PC-3 (cell line): ENCODE data around the gene KCNJ15. TPM values are rescaled to one million over a fixed set of nuclear protein-coding genes. Genes with fewer than 3 reads are reported as not detected.

Experiments used
- ATAC-seq: fragments of 200-7000 bp; cut with Tn5 transposase; 2 replicates; pipeline ENCODE4 v1.9.1; 2020; ENCODE audit warnings: mild to moderate bottlenecking, moderate library complexity
- BruUV-seq: library from RNA; stranded (reverse); fragments of 400-500 nt; replicated peaks from 2 replicates; lab custom pipeline; 2021; lab: Mats Ljungman, UMichigan
- CTCF ChIA-PET: fragments of 300-600 bp; sonication (Branson Sonifier 250); formaldehyde crosslinking; loops from one replicate; lab custom pipeline; 2022; ENCODE audit warnings: antibody characterized with exemption; lab: Charles Lee
- POLR2A ChIA-PET: fragments of 300-600 bp; sonication (Branson Sonifier 250); formaldehyde crosslinking; loops from one replicate; lab custom pipeline; 2022; ENCODE audit warnings: antibody characterized with exemption; ENCODE audit not compliant: unreplicated experiment; lab: Charles Lee
- DNase-seq: peaks from one replicate; pipeline ENCODE4 v3.0.0-alpha.2; 2015
- H2AFZ ChIP-seq: fragments of 300-600 bp; sonication (generic); 2 replicates; pipeline ENCODE4 v1.6.0; 2016; ENCODE audit warnings: antibody characterized with exemption, low read length
- H3F3A ChIP-seq: fragments of 300-600 bp; sonication (generic); one replicate; pipeline ENCODE4 v1.6.0; 2017; ENCODE audit warnings: antibody characterized with exemption, low read length, control low read depth, mild to moderate bottlenecking; ENCODE audit not compliant: unreplicated experiment
- H3K27ac ChIP-seq: fragments of 300-600 bp; sonication (generic); 2 replicates; pipeline ENCODE4 v1.5.1; 2016; ENCODE audit warnings: mild to moderate bottlenecking, low read length
- H3K27me3 ChIP-seq: fragments of 300-600 bp; sonication (generic); 2 replicates; pipeline ENCODE4 v1.6.1; 2016; ENCODE audit warnings: low read length, mixed read lengths
- H3K36me3 ChIP-seq: fragments of 300-600 bp; sonication (generic); 2 replicates; pipeline ENCODE4 v1.6.1; 2016; ENCODE audit warnings: low read depth, mixed run types, low read length, mixed read lengths
- H3K4me1 ChIP-seq: fragments of 300-600 bp; sonication (generic); 2 replicates; pipeline ENCODE4 v1.5.1; 2016; ENCODE audit warnings: low read length; ENCODE audit not compliant: insufficient read depth
- H3K4me2 ChIP-seq: fragments of 300-600 bp; sonication (generic); 2 replicates; pipeline ENCODE4 v1.6.0; 2016; ENCODE audit warnings: low read length
- H3K4me3 ChIP-seq: fragments of 300-600 bp; sonication (generic); 2 replicates; pipeline ENCODE4 v1.5.1; 2016; ENCODE audit warnings: mild to moderate bottlenecking, low read length, mixed read lengths
- H3K79me2 ChIP-seq: fragments of 300-600 bp; sonication (generic); 2 replicates; pipeline ENCODE4 v1.6.1; 2017; ENCODE audit warnings: low read length, mixed read lengths
- H3K9ac ChIP-seq: fragments of 300-600 bp; sonication (generic); 2 replicates; pipeline ENCODE4 v1.6.0; 2016; ENCODE audit warnings: mild to moderate bottlenecking, low read length
- H3K9me2 ChIP-seq: fragments of 300-600 bp; sonication (generic); replicated peaks from 2 replicates; pipeline ENCODE4 v1.6.1; 2016; ENCODE audit warnings: mixed run types, low read length, mixed read lengths
- H3K9me3 ChIP-seq: fragments of 300-600 bp; sonication (generic); 2 replicates; pipeline ENCODE4 v1.6.1; 2016; ENCODE audit warnings: low read length, mixed read lengths
- H4K20me1 ChIP-seq: fragments of 300-600 bp; sonication (generic); 2 replicates; pipeline ENCODE4 v1.6.1; 2016; ENCODE audit warnings: low read length, mixed read lengths
- EZH2 ChIP-seq: fragments of 300-600 bp; sonication (generic); IDR thresholded peaks from one replicate; pipeline ENCODE4 v1.6.1; 2017; ENCODE audit warnings: antibody characterized with exemption, mild to moderate bottlenecking, low read length; ENCODE audit not compliant: unreplicated experiment
- EZH2phosphoT487 ChIP-seq: fragments of 300-600 bp; sonication (generic); IDR thresholded peaks from 2 replicates; pipeline ENCODE4 v1.6.1; 2018; ENCODE audit warnings: mild to moderate bottlenecking, antibody characterized with exemption, low read length, borderline replicate concordance
- intact Hi-C: fragments of 100-400 bp; cut with micrococcal nuclease; formaldehyde crosslinking; loops from 2 replicates; pipeline ENCODE4 v1.9.0; 2023
- total RNA-seq: library from RNA; depleted of rRNA; stranded (reverse); fragments of >200 nt; gene quantifications from 2 replicates; pipeline ENCODE4 v1.2.3, GENCODE V29; 2014
- TF ChIP-seq, protein P1 (sequence below): fragments of 300-600 bp; sonication (generic); conservative IDR thresholded peaks from 2 replicates; pipeline ENCODE4 v1.5.1; 2017; ENCODE audit warnings: antibody characterized with exemption, low read depth, mild to moderate bottlenecking, low read length

The KCNJ15 gene
- total RNA-seq, 1 experiment from 2014 or later: 0.26 TPM

DNA sequence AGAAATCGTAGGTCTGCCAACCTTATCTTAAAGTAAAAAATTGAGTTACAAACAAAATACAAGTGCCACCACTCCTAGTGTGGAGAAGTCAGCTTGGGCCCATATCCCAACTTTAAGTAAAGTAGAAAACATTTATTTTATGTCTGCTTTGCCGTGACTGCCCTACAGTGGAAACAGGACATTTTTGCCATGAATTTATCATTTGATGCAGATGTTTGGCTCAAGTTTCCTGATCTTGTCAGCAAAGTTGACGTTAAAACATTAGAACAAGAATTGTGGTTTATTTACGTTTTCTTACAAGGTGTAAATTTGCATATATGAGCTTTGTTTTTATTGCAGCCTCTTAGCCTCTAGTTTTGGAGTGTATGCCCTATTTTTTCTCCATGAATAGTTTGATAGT, 17.1 kb upstream of the KCNJ15 start:
- TF ChIP-seq EZH2: no peak
- no peak for TF ChIP-seq EZH2phosphoT487
- TF ChIP-seq, protein P1, sequence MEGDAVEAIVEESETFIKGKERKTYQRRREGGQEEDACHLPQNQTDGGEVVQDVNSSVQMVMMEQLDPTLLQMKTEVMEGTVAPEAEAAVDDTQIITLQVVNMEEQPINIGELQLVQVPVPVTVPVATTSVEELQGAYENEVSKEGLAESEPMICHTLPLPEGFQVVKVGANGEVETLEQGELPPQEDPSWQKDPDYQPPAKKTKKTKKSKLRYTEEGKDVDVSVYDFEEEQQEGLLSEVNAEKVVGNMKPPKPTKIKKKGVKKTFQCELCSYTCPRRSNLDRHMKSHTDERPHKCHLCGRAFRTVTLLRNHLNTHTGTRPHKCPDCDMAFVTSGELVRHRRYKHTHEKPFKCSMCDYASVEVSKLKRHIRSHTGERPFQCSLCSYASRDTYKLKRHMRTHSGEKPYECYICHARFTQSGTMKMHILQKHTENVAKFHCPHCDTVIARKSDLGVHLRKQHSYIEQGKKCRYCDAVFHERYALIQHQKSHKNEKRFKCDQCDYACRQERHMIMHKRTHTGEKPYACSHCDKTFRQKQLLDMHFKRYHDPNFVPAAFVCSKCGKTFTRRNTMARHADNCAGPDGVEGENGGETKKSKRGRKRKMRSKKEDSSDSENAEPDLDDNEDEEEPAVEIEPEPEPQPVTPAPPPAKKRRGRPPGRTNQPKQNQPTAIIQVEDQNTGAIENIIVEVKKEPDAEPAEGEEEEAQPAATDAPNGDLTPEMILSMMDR: no peak
- BruUV-seq: no TSS peak
- ATAC-seq: no peak
- ChIA-PET POLR2A (no interaction called here), CTCF (no interaction called here)
- Histone ChIP-seq H3K4me3 (no peak overlapping the region), H3K9me2 (no peaks in the 10 kb centered on the region), H3K9me3 (no peaks in the 10 kb centered on the region), H3K36me3 (no peaks in the 10 kb centered on the region), H3K9ac (no peak overlapping the region), H4K20me1 (no peaks in the 10 kb centered on the region), H3F3A (no peaks in the 10 kb centered on the region), H3K4me2 (no peak overlapping the region), H3K4me1 (peaks cover 16% of the 10 kb centered on the region), H3K79me2 (no peaks in the 10 kb centered on the region), H2AFZ (no peak overlapping the region), H3K27ac (no peak overlapping the region), H3K27me3 (no peaks in the 10 kb centered on the region)
- no peak for DNase-seq
- intact Hi-C loops: loop anchor here (5.0 kb wide), 1 partner anchor 38 kb away; no protein-coding TSS in a partner anchor

DNA sequence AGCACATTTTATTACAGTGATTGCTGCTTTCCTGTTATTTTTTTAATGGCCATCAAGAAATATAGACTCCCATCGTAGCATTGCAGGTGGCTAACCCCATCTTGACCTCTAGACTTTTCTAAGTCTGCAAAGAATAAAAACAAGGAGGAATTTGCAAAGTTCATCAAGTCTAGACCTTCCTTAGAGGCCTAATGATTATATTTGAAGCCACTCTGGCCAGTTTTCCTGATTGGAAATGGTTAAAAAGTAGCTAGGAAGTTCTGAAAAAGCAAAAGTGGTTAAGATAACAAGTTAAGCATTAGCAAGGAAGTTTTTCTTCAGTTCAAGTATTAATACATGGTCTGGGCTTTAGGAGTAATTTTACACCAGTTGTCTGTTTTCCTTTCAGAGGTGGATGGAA, 16.7 kb upstream of the KCNJ15 start:
- Histone ChIP-seq H3K27me3 (no peaks in the 10 kb centered on the region), H3K4me2 (no peak overlapping the region), H2AFZ (no peak overlapping the region), H3K9ac (no peak overlapping the region), H3K27ac (no peak overlapping the region), H3K79me2 (no peaks in the 10 kb centered on the region), H3K4me3 (no peak overlapping the region), H3F3A (no peaks in the 10 kb centered on the region), H3K9me3 (no peaks in the 10 kb centered on the region), H3K36me3 (no peaks in the 10 kb centered on the region), H3K9me2 (no peaks in the 10 kb centered on the region), H4K20me1 (no peaks in the 10 kb centered on the region), H3K4me1 (peaks cover 16% of the 10 kb centered on the region)
- ATAC-seq (no peak), DNase-seq (no peak)
- BruUV-seq: no TSS peak
- CTCF ChIA-PET: no interaction called here
- POLR2A ChIA-PET: no interaction called here
- TF ChIP-seq EZH2 (no peak), EZH2phosphoT487 (no peak)
- TF ChIP-seq, protein P1: no peak
- intact Hi-C loops: no loop called here

- intact Hi-C loops: no loop called here
- ATAC-seq (no peak), DNase-seq (no peak)
- Histone ChIP-seq H3K36me3 (no peaks in the 10 kb centered on the region), H3K4me1 (peaks cover 16% of the 10 kb centered on the region), H3K4me3 (no peak overlapping the region), H3K27ac (no peak overlapping the region), H3K4me2 (no peak overlapping the region), H3K79me2 (no peaks in the 10 kb centered on the region), H3K9me3 (no peaks in the 10 kb centered on the region), H4K20me1 (no peaks in the 10 kb centered on the region), H3K9me2 (no peaks in the 10 kb centered on the region), H3K9ac (no peak overlapping the region), H3K27me3 (no peaks in the 10 kb centered on the region), H2AFZ (no peak overlapping the region), H3F3A (no peaks in the 10 kb centered on the region)
- ChIA-PET CTCF (no interaction called here), POLR2A (no interaction called here)
- TF ChIP-seq, protein P1: no peak
- no peak for TF ChIP-seq EZH2
- no peak for TF ChIP-seq EZH2phosphoT487
- no TSS peak for BruUV-seq
Observed at GRCh38 chr21:38241029-38241740, 15.6 kb upstream of the KCNJ15 start.
